Measurements from ENCODE around the gene CAMK1D.

The CAMK1D gene

GRCh38 chr10:12556039-12556438 lies 206.7 kb downstream of the CAMK1D start:
- no peak for FAIRE-seq
- DNase-seq (ENCODE audit: insufficient read length, low spot score): no peak
- no peak for TF ChIP-seq POLR2A (IDR thresholded peaks at IDR 0.05; ENCODE audit: low read depth, low read length)

GRCh38 chr10:12559578-12560178 lies 210.3 kb downstream of the CAMK1D start:
- no peak for DNase-seq (ENCODE audit: insufficient read length, low spot score)
- no peak for FAIRE-seq
- TF ChIP-seq POLR2A (IDR thresholded peaks at IDR 0.05; ENCODE audit: low read depth, low read length): no peak

- no peak for TF ChIP-seq POLR2A (IDR thresholded peaks at IDR 0.05; ENCODE audit: low read depth, low read length)
- no peak for DNase-seq (ENCODE audit: insufficient read length, low spot score)
- FAIRE-seq: no peak
Observed at GRCh38 chr10:12561307-12561706, 212.0 kb downstream of the CAMK1D start.

- DNase-seq (ENCODE audit: insufficient read length, low spot score) (no peak), FAIRE-seq (no peak)
- TF ChIP-seq POLR2A (IDR thresholded peaks at IDR 0.05; ENCODE audit: low read depth, low read length): no peak
Observed at GRCh38 chr10:12561720-12562119, 212.4 kb downstream of the CAMK1D start.

GRCh38 chr10:12563489-12563888 lies 214.1 kb downstream of the CAMK1D start:
- DNase-seq (ENCODE audit: insufficient read length, low spot score) (no peak), FAIRE-seq (no peak)
- no peak for TF ChIP-seq POLR2A (IDR thresholded peaks at IDR 0.05; ENCODE audit: low read depth, low read length)

- no peak for FAIRE-seq
- TF ChIP-seq POLR2A (IDR thresholded peaks at IDR 0.05; ENCODE audit: low read depth, low read length): no peak
- no peak for DNase-seq (ENCODE audit: insufficient read length, low spot score)
Observed at GRCh38 chr10:12564173-12564572, 214.8 kb downstream of the CAMK1D start.

- no peak for FAIRE-seq
- no peak for DNase-seq (ENCODE audit: insufficient read length, low spot score)
- no peak for TF ChIP-seq POLR2A (IDR thresholded peaks at IDR 0.05; ENCODE audit: low read depth, low read length)
Observed at GRCh38 chr10:12566161-12567115, 217.1 kb downstream of the CAMK1D start.

GRCh38 chr10:12568391-12569009 lies 219.2 kb downstream of the CAMK1D start:
- no peak for TF ChIP-seq POLR2A (IDR thresholded peaks at IDR 0.05; ENCODE audit: low read depth, low read length)
- no peak for DNase-seq (ENCODE audit: insufficient read length, low spot score)
- no peak for FAIRE-seq

- DNase-seq (ENCODE audit: insufficient read length, low spot score): no peak
- no peak for FAIRE-seq
- TF ChIP-seq POLR2A (IDR thresholded peaks at IDR 0.05; ENCODE audit: low read depth, low read length): no peak
Observed at GRCh38 chr10:12572281-12572680, 222.9 kb downstream of the CAMK1D start.

- DNase-seq (ENCODE audit: insufficient read length, low spot score) (no peak), FAIRE-seq (no peak)
- no peak for TF ChIP-seq POLR2A (IDR thresholded peaks at IDR 0.05; ENCODE audit: low read depth, low read length)
Observed at GRCh38 chr10:12577610-12578009, 228.3 kb downstream of the CAMK1D start.

- FAIRE-seq (no peak), DNase-seq (ENCODE audit: insufficient read length, low spot score) (no peak)
- TF ChIP-seq POLR2A (IDR thresholded peaks at IDR 0.05; ENCODE audit: low read depth, low read length): no peak
Observed at GRCh38 chr10:12579954-12580858, 230.9 kb downstream of the CAMK1D start.

- TF ChIP-seq POLR2A (IDR thresholded peaks at IDR 0.05; ENCODE audit: low read depth, low read length): no peak
- no peak for DNase-seq (ENCODE audit: insufficient read length, low spot score)
- no peak for FAIRE-seq
Observed at GRCh38 chr10:12583891-12584595, 234.7 kb downstream of the CAMK1D start.

- DNase-seq (ENCODE audit: insufficient read length, low spot score): no peak
- FAIRE-seq: no peak
- TF ChIP-seq POLR2A (IDR thresholded peaks at IDR 0.05; ENCODE audit: low read depth, low read length): no peak
Observed at GRCh38 chr10:12586741-12587140, 237.4 kb downstream of the CAMK1D start.

All from H54 (cell line).